GM19467 (cell line): ENCODE measurements around the gene RIMBP3C.
"Not testable (repeated sequence)": the region's sequence is repeated elsewhere in the genome, so short reads cannot be mapped to it uniquely, and the experiment has no call there.

Experiments used
- ATAC-seq: cut with Tn5 transposase; IDR thresholded peaks from one replicate; pipeline ENCODE4 v1.9.1; 2021; ENCODE audit warnings: mild to moderate bottlenecking, moderate library complexity; ENCODE audit not compliant: unreplicated experiment

The RIMBP3C gene

DNA sequence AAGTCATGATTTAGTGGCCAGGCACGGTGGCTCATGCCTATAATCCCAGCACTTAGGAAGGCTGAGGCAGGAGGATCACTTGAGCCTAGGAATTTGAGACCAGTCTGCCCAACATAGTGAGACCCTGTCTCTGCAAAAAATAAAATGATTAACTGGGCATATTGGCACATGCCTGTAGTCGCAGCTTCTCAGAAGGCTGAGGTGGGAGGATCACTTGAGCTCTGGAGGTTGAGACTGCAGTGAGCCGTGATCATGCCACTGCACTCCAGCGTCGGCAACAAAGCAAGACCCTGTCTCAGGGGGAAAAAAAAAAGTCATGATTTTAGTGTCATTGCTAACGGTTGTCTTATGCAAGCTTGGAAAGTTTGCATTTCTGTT, 28.2 kb upstream of the RIMBP3C start:
- no peak for ATAC-seq

DNA sequence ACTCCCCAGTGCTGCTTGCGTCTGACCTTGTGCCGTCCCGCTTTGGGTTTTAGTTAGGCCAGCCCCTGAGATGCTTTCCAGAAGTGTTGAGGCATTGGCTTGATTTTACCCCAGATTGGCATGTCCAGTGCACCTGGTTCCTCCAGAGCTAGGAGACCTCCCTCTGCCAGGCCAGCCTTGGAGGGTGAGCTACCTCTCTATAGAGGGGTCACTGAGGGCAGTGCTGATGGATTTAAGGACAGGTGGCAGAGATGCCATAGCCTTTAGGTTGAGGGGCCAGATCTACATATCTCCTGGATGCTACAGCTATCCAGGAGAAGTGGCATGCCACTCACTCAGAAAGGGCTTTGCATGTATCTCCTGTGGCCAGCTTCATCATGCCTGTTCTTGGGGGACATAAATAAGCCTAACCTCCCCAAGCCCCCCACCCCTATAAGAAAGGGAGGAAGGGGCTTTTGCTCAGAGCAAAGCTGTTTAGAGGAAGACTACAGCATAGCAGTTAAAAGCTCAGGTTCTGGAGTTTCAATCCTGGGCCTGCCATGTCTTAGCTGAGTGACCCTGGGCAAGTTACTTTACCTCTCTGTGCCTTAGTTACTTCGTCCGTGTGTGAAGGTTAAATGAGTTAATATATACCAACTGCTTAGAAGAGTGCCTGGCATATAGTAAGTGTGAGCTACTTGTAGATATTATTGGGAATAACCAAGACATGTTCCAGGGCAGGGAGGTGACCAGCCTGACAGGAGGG, 22.7 kb upstream of the RIMBP3C start:
- ATAC-seq: no peak

- ATAC-seq: no peak
Observed at GRCh38 chr22:21573293-21573734, 22.1 kb upstream of the RIMBP3C start.

DNA sequence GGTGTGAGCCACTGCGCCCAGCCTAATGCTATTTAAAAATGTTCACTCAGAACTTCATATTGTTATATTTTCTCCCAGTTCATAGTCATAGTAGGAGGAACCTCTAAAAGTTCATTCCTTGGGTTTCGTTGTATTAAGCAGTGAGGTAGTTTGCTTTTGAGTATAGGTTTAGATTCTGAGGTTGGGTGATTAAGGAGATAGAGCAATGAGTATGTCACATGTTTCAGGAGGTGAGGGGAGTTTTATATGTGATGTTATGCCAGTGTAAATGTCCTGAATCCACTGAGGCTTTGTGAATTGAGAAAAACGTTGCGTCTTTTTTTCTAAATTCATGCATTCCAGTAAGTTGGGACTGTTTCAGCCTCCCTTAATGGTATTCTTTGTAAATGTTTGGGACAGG, 20.4 kb upstream of the RIMBP3C start:
- no peak for ATAC-seq

- no peak for ATAC-seq
Observed at GRCh38 chr22:21570398-21570797, 19.1 kb upstream of the RIMBP3C start.

- no peak for ATAC-seq
Observed at GRCh38 chr22:21569459-21570170, 18.4 kb upstream of the RIMBP3C start.

GRCh38 chr22:21569076-21569427, 17.8 kb upstream of the RIMBP3C start:
- not testable (repeated sequence) for ATAC-seq

DNA sequence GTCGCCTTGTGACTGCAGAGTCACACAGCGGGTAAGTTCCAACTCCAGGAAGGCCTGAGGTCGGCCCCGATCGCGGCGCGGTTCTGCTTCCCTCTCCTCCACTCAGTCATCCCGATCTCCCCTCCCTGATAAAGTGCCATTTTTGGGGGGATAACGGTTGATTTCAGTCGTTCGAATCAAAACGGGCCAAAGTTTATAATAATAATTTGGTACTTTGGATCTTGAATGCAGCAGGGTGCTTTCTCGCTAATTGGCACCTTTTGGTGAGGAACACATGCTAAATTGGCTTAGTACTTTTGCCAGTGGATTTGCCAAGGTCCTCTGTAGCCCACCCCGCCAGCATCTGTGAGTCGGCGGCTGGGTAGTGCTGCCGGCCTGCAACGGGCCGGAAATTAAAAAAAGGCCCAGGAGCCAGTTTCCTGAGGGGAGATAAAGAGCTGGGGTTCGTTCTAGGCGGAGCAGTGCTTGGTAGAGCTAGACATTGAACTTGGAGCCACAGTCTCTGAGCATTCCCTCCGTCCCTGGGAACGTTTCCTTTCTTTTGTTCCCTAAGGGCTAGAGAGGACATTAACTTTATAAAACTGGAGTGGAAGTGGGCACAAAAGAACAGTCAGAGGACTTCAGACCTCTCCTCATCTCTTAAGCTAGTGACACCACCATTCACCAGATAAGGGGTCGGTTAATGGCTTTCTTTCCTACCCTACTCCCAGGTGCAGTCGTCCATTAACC, 17.2 kb upstream of the RIMBP3C start:
- no peak for ATAC-seq

DNA sequence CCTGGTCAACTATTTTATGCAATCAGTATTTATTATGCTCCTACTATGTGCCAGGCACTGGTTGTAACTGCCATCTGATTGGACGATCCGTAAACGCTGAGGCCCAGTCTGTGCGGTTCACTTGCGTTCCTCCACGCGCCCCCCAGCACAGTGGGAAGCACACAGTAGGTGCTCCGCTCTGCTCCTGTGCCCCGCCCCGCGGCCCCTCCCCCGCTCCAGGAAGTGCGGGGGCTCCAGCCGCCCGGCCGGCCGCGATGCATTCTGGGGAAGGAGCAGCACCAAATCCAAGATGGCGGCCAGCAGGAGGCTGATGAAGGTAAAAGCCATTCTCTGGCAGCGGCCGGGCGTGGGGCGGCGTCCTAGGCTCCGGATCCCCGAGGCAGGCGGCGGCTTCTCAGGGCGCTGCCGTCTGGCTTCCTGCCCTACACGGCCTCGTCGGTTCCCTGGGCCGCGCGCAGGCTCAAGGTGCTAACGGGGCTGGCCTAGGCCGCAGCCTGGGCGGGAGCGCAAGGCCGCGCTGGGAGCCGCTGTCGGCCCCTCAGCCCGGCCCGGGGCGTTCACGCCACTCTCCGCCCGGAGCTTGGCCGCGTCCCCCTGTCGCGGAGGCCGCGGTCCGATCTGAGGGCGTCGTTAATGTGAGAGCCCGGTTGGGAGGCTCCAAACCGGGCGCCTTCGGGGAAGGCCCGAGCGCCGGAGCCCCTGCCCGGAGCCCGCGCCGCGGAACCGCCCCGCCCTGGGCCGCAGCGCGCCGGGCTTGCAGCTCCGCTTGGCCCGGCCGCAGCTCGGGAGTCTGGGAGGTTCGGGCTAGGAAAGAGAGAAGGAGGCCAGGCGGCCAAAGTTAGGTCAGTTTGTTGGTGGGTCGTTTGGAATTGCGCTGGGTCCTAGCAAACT, 16.4 kb upstream of the RIMBP3C start, which contains the start of gene UBE2L3:
UBE2L3 (plus strand) TSS at position 259 of the 891 bp plus-strand sequence; CDS start at position 290, 31 bp downstream.
- peak; percentile 49 for ATAC-seq

DNA sequence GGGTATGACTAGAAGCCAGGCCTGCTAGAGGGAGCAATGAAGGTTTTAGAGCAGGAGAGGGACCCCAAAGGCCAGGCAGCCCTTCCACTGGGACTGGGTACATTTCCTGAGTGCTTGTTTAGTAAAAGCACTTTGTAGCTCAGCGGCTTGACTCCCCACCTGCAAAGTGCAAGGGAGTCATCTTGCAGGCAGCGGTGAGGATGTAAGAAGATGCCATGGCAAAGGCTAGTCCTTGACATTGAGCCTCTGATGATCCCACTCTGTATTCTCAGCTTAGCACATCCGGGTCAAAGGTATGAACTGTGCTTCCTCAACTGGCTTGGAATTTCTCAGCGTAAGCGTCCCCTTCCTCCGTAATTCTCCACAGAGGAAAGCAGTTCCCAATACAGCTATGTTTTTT, 13.2 kb upstream of the RIMBP3C start:
- no peak for ATAC-seq

GRCh38 chr22:21563912-21564311, 12.7 kb upstream of the RIMBP3C start:
- ATAC-seq: no peak

GRCh38 chr22:21560657-21561056, 9.4 kb upstream of the RIMBP3C start:
- not testable (repeated sequence) for ATAC-seq

DNA sequence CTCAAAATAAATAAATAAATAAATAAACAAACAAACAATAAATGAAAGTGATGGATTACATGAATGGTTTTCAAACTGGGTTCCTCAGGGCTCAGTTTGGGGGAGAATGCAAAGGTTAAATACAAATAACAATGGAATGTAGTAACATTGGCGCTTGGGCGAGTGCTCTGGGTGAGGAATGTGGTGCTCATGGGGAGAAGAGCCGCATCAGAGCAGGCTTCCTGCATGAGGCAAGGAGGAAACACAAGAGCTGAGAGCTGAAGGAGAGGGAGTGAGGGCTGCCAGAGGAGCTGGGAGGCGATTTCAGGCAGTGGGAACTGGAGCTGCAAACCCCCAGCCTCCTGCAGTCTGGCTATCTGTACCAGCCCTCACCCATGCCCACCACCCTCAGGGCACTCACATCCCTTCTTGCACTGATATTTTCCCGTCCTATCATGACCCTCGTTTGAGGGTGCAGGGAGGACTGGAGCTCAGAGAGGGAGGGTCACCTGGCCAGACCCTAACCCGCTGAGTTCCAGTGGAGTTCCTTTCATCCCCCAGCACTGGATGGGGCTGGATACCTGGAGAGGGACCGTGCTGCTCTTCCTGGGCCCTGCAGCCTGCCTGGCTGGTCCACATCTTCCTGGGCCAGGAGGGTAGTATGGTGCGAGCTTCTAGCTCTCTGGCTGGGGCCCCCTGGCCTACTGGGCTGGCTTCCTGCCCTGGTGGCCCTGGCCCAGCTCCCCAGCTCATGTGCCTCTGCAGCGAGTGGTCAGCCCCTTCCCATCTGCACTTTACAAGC, 8.3 kb upstream of the RIMBP3C start:
- not testable (repeated sequence) for ATAC-seq

GRCh38 chr22:21550678-21551047, 598 bp downstream of the RIMBP3C start:
- ATAC-seq: peak; percentile 20

DNA sequence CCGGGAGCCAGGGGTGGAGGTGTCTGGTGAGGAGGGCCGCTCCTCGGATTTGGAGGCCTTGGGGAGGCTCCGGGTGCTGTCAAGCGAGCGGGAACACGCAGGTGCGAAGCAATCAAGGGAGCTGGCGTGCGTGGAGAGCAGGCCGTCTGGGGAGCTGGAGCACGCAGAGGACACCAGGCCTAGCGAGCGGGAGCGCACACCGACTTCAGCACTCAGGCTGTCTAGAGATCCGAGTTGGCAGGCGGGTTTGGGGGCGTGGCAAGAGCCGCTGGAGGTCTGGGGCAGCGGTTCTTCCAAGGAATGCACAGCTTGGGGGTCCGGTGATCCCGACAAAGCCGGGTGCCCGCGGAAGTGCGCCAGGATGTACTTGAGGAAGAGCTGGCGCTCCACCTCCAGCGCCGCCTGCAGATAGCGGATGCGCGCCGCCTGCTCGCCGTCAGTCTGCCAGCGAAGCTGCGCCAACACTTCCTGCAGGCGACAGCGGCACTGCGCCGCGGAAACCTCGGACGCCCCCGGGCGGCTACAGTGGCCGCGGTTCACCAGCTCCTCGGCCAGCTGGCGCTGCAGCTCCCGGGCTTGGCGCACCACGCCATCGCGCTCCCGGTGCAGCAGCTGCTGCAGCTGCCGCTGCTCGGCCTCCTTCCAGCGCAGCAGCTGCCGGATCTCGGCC, 1.1 kb downstream of the RIMBP3C start:
- ATAC-seq: peak; percentile 73

GRCh38 chr22:21549558-21549957, 1.7 kb downstream of the RIMBP3C start:
- ATAC-seq: not testable (repeated sequence)

- not testable (repeated sequence) for ATAC-seq
Observed at GRCh38 chr22:21544432-21545322, 6.6 kb downstream of the RIMBP3C start.

- not testable (repeated sequence) for ATAC-seq
Observed at GRCh38 chr22:21539862-21540261, 11.4 kb downstream of the RIMBP3C start.
